ENCODE measurements around the gene TTC7B. TPM values are rescaled to one million over a fixed set of nuclear protein-coding genes. Genes with fewer than 3 reads are reported as not detected.

TTC7B gene
- total and polyA plus RNA-seq, 7 donors = 5.5 to 70.9 (median 46.8) TPM

- peak overlapping the region; percentile 75 to 86 (median 81) for H3K27ac ChIP-seq
- peak in 1 of 4 donors; percentile 24 for TF ChIP-seq EP300 (IDR thresholded peaks at IDR 0.05)
- TF ChIP-seq POLR2A (IDR thresholded peaks at IDR 0.05) = no peak
- TF ChIP-seq POLR2AphosphoS5 (IDR thresholded peaks at IDR 0.05) = peak in 2 of 4 donors; percentile 27 to 36
- TF ChIP-seq CTCF (IDR thresholded peaks at IDR 0.05) = no peak
- peaks cover 0 to 63% (median 56%) of the 10 kb centered on the region in 4 donors for H3K4me1 ChIP-seq
Observed at GRCh38 chr14:90642244-90642717, 173.9 kb downstream of the TTC7B start.

DNA sequence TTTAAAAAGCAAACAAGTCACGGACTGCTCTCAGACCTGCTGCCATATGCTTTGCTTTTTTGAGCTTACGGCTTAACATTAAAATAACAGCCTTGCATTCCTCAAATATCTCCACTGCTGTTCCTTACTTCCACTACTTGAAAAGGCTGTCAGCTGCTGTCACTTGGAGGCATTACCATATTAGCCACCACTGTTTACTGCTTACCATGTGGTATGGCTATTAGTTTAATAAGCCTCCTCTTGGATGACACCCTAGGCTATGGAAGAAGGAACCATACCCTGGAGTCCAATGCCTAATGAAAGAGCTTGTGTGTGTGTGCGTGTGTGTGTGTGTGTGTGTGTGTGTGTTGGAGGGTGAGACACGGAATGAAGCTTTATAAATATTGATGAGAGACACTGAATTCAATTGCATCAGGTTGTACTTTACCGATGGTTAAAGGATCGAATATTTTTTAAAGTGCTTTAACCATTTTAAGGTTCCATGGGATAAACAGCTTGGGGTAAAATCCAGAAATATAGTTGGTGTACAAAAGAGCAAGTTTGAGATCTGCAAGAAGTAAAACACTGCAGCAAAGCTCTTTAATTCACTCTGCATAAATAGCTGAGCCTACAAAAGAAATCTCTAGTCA, 174.5 kb downstream of the TTC7B start:
- no peak for TF ChIP-seq EP300 (IDR thresholded peaks at IDR 0.05)
- TF ChIP-seq POLR2AphosphoS5 (IDR thresholded peaks at IDR 0.05) = no peak
- TF ChIP-seq CTCF (IDR thresholded peaks at IDR 0.05) = no peak
- no peak for TF ChIP-seq POLR2A (IDR thresholded peaks at IDR 0.05)
- H3K4me3 ChIP-seq = no peak overlapping the region
- H3K27ac ChIP-seq = peak overlapping the region; percentile 75 to 86 (median 81)
- DNase-seq = no peak
- H3K36me3 ChIP-seq = no peaks in the 10 kb centered on the region
- H3K9me3 ChIP-seq = no peaks in the 10 kb centered on the region
- peaks cover 0 to 63% (median 56%) of the 10 kb centered on the region in 4 donors for H3K4me1 ChIP-seq
- 72 to 77% methylated on average over 6 of the region's 6 CpGs for WGBS, 2 donors
- no peaks in the 10 kb centered on the region for H3K27me3 ChIP-seq
- intact Hi-C loops (cut with DNase I) = loop anchor here (5.0 kb wide), 1 partner anchor 239 kb away; no protein-coding TSS in a partner anchor

More at GRCh38 chr14:90642244-90642717, 173.9 kb downstream of the TTC7B start:
- DNase-seq = no peak
- WGBS, 2 donors = 38 to 55% methylated on average over 3 of the region's 3 CpGs
- no peaks in the 10 kb centered on the region for H3K9me3 ChIP-seq
- no peak overlapping the region for H3K4me3 ChIP-seq
- H3K27me3 ChIP-seq = no peaks in the 10 kb centered on the region
- no peaks in the 10 kb centered on the region for H3K36me3 ChIP-seq
- intact Hi-C loops (cut with DNase I) = loop anchor here (5.0 kb wide), 1 partner anchor 240 kb away; no protein-coding TSS in a partner anchor

- no peak for TF ChIP-seq EP300 (IDR thresholded peaks at IDR 0.05)
- TF ChIP-seq CTCF (IDR thresholded peaks at IDR 0.05) = no peak
- TF ChIP-seq POLR2AphosphoS5 (IDR thresholded peaks at IDR 0.05) = no peak
- no peak for TF ChIP-seq POLR2A (IDR thresholded peaks at IDR 0.05)
- no peaks in the 10 kb centered on the region for H3K36me3 ChIP-seq
- H3K4me1 ChIP-seq = peaks cover 0 to 59% (median 53%) of the 10 kb centered on the region in 4 donors
- no peak overlapping the region for H3K4me3 ChIP-seq
- H3K27ac ChIP-seq = peak overlapping the region; percentile 75 to 86 (median 81)
- intact Hi-C loops (cut with DNase I) = loop anchor here (5.0 kb wide), 1 partner anchor 239 kb away; no protein-coding TSS in a partner anchor
- no peaks in the 10 kb centered on the region for H3K9me3 ChIP-seq
- DNase-seq = no peak
- WGBS, 2 donors = 88 to 89% methylated on average over 3 of the region's 3 CpGs
- no peaks in the 10 kb centered on the region for H3K27me3 ChIP-seq
Observed at GRCh38 chr14:90641168-90641567, 175.1 kb downstream of the TTC7B start.

- DNase-seq = no peak
- TF ChIP-seq CTCF (IDR thresholded peaks at IDR 0.05) (no peak), EP300 (IDR thresholded peaks at IDR 0.05) (no peak), POLR2AphosphoS5 (IDR thresholded peaks at IDR 0.05) (no peak), POLR2A (IDR thresholded peaks at IDR 0.05) (no peak)
- no peaks in the 10 kb centered on the region for H3K9me3 ChIP-seq
- intact Hi-C loops (cut with DNase I) = loop anchor here (5.0 kb wide), 1 partner anchor 237 kb away; no protein-coding TSS in a partner anchor
- no peaks in the 10 kb centered on the region for H3K27me3 ChIP-seq
- H3K4me3 ChIP-seq = no peak overlapping the region
- WGBS, 2 donors = 92 to 93% methylated on average over 9 of the region's 9 CpGs
- H3K27ac ChIP-seq = peak overlapping the region; percentile 17 to 86 (median 63)
- H3K36me3 ChIP-seq = no peaks in the 10 kb centered on the region
- H3K4me1 ChIP-seq = peaks cover 0 to 44% (median 41%) of the 10 kb centered on the region in 4 donors
Observed at GRCh38 chr14:90639641-90640040, 176.6 kb downstream of the TTC7B start.
